HepG2 (cell line): ENCODE data around the gene ZNF444. TPM values are rescaled to one million over a fixed set of nuclear protein-coding genes. Genes with fewer than 3 reads are reported as not detected.

ENCODE experiments used
- ATAD3A ChIP-seq: sonication (generic); formaldehyde crosslinking; IDR thresholded peaks from 2 replicates; pipeline ENCODE4 v1.4.0; 2020; ENCODE audit warnings: missing genetic modification reagents
- DR1 ChIP-seq: sonication (generic); formaldehyde crosslinking; IDR thresholded peaks from 2 replicates; pipeline ENCODE4 v1.8.0; 2021; ENCODE audit warnings: mild to moderate bottlenecking, missing genetic modification reagents, inconsistent platforms
- FOXC1 ChIP-seq: sonication (generic); formaldehyde crosslinking; IDR thresholded peaks from 2 replicates; pipeline ENCODE4 v1.8.0; 2022; ENCODE audit warnings: mild to moderate bottlenecking, missing genetic modification reagents, borderline replicate concordance
- HOXA3 ChIP-seq: sonication (generic); formaldehyde crosslinking; IDR thresholded peaks from 2 replicates; pipeline ENCODE4 v1.5.0; 2020; ENCODE audit warnings: missing genetic modification reagents
- MAF1 ChIP-seq: sonication (generic); formaldehyde crosslinking; IDR thresholded peaks from 2 replicates; pipeline ENCODE4 v1.5.0; 2020; ENCODE audit warnings: missing genetic modification reagents, borderline replicate concordance
- MAZ ChIP-seq, 2 experiments: sonication (generic) in 1 of 2; formaldehyde crosslinking in 1 of 2; IDR thresholded peaks; 2 replicates each; pipeline versions ENCODE4 v1.5.0 to v1.6.1; 2012 to 2020; ENCODE audit warnings: low read depth in 2 of 2, mild to moderate bottlenecking in 2 of 2, borderline replicate concordance in 1 of 2, improper control_type of control experiment in 1 of 2, low read length in 1 of 2, missing genetic modification reagents in 1 of 2, moderate library complexity in 1 of 2
- MED13 ChIP-seq: sonication (generic); formaldehyde crosslinking; IDR thresholded peaks from 2 replicates; pipeline ENCODE4 v1.5.0; 2020; ENCODE audit warnings: missing genetic modification reagents
- MEIS1 ChIP-seq: sonication (generic); formaldehyde crosslinking; IDR thresholded peaks from 2 replicates; pipeline ENCODE4 v1.9.0; 2021; ENCODE audit warnings: mild to moderate bottlenecking, missing genetic modification reagents, moderate library complexity, borderline replicate concordance
- RFXANK ChIP-seq: IDR thresholded peaks from 2 replicates; pipeline ENCODE4 v1.6.1; 2016
- SNAPC2 ChIP-seq: sonication (generic); formaldehyde crosslinking; IDR thresholded peaks from 2 replicates; pipeline ENCODE4 v1.8.1; 2022; ENCODE audit warnings: mild to moderate bottlenecking, missing genetic modification reagents
- SP1 ChIP-seq, 2 experiments: fragments of 450-650 bp in 1 of 2; sonication (generic) in 1 of 2; formaldehyde crosslinking in 1 of 2; IDR thresholded peaks; 2 replicates each; pipeline versions ENCODE4 v1.4.0 to v1.6.1; 2016 to 2020; ENCODE audit warnings: missing genetic modification reagents in 1 of 2
- TAF1 ChIP-seq: sonication (generic); formaldehyde crosslinking; IDR thresholded peaks from 2 replicates; pipeline ENCODE4 v1.4.0; 2020; ENCODE audit warnings: missing genetic modification reagents
- ZNF335 ChIP-seq: sonication (generic); formaldehyde crosslinking; IDR thresholded peaks from 2 replicates; pipeline ENCODE4 v1.4.0; 2020; ENCODE audit warnings: missing genetic modification reagents
- ZNF747 ChIP-seq: sonication (generic); formaldehyde crosslinking; IDR thresholded peaks from 2 replicates; pipeline ENCODE4 v1.8.1; 2023; ENCODE audit warnings: missing genetic modification reagents, mild to moderate bottlenecking, borderline replicate concordance
- polyA plus RNA-seq, 8 experiments: library from polyadenylated mRNA; depleted of rRNA in 3 of 8; stranded (reverse) in 7 of 8; unstranded in 1 of 8; fragments of >200 nt; fragmentation: Illumina TruSeq in 4 of 8; extraction: Trizol in 4 of 8; gene quantifications; 2 replicates each; pipeline versions ENCODE4 v1.2.1 to v1.2.3, GENCODE V29; 2011 to 2016; ENCODE audit warnings: low read depth in 4 of 8, missing spikeins in 1 of 8, mixed read lengths in 1 of 8; ENCODE audit not compliant: insufficient read depth in 1 of 8
- total RNA-seq, 5 experiments: library from RNA; depleted of rRNA; stranded (reverse); fragments of >200 nt; fragmentation: Illumina TruSeq; extraction: Trizol; gene quantifications; 2 replicates each; pipeline ENCODE4 v1.2.3, GENCODE V29; 2016; ENCODE audit warnings: low read depth in 1 of 5
- TF ChIP-seq, protein P1 (sequence below): sonication (generic); formaldehyde crosslinking; IDR thresholded peaks from 2 replicates; pipeline ENCODE4 v1.9.0; 2021; ENCODE audit warnings: missing genetic modification reagents, mild to moderate bottlenecking, borderline replicate concordance
- TF ChIP-seq, protein P2 (sequence below): sonication (generic); formaldehyde crosslinking; IDR thresholded peaks from 2 replicates; pipeline ENCODE4 v1.4.0; 2020; ENCODE audit warnings: missing genetic modification reagents
- TF ChIP-seq, protein P3 (sequence below): sonication (generic); formaldehyde crosslinking; IDR thresholded peaks from 2 replicates; pipeline ENCODE4 v1.5.1; 2020; ENCODE audit warnings: mild to moderate bottlenecking, missing genetic modification reagents, borderline replicate concordance
- TF ChIP-seq, protein P4 (sequence below): sonication (generic); formaldehyde crosslinking; IDR thresholded peaks from 2 replicates; pipeline ENCODE4 v1.5.1; 2020; ENCODE audit warnings: mild to moderate bottlenecking, missing genetic modification reagents, moderate library complexity
- TF ChIP-seq, protein P5 (sequence below): sonication (generic); formaldehyde crosslinking; IDR thresholded peaks from 2 replicates; pipeline ENCODE4 v1.5.0; 2020; ENCODE audit warnings: mild to moderate bottlenecking, missing genetic modification reagents, moderate library complexity

The ZNF444 gene
- total and polyA plus RNA-seq, 2 of the 13 experiments (the other 11 are each of a cell fraction or from before 2014, with no cell fraction given) = 27.4 to 30.3 TPM

DNA sequence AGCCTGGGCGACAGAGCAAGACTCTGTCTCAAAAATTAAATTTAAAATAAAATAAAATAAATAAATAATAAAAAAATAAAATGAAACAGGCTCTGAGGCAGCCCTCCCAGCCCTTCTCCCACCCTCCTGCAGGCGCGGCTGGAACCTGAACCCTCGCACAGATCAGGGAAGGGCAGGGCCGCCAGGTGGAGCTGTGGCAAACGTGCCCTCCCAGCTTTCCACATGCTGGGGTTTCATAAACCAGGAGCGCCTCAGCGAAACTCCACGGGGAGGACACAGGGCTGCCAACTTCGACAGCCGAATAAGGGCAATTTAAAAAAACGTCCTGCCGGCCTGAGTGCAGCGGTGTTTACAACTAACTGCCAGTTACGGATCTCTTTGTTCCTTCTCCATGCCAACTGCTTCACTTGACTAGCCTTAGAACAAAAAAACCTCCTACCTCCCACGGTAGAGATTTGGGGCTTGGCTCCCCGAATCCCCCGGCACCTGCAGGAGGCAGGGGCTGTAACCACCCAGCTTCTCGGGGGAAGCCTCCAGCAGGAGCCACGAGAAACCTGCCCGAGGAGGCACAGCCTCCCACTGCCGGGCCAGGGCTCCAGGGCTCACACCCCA, 35.9 kb upstream of the ZNF444 start (continued):
- TF ChIP-seq SP1 (IDR thresholded peaks at IDR 0.05) (no peak), SP1 (CRISPR knock-in tag; IDR thresholded peaks at IDR 0.05) (no peak), MEIS1 (CRISPR knock-in tag) (no peak), ATAD3A (CRISPR knock-in tag) (no peak), ZNF747 (no peak), MED13 (CRISPR knock-in tag) (no peak), MAF1 (CRISPR knock-in tag) (no peak), DR1 (CRISPR knock-in tag) (no peak), HOXA3 (CRISPR knock-in tag) (peak; percentile 76; the same call in 1 of the 2 replicates), FOXC1 (CRISPR knock-in tag) (no peak; the same call in 1 of the 2 replicates), ZNF335 (CRISPR knock-in tag) (0 out of 2 replicates have a peak, but pooled peaks have one; percentile 34), MAZ (IDR thresholded peaks at IDR 0.05; ENCODE audit: borderline replicate concordance, low read depth, low read length) (no peak), MAZ (CRISPR knock-in tag; IDR thresholded peaks at IDR 0.05; ENCODE audit: low read depth) (no peak; the same call in 1 of the 2 replicates), TAF1 (CRISPR knock-in tag) (no peak), SNAPC2 (CRISPR knock-in tag) (no peak), RFXANK (CRISPR knock-in tag) (no peak)
- TF ChIP-seq, protein P1, sequence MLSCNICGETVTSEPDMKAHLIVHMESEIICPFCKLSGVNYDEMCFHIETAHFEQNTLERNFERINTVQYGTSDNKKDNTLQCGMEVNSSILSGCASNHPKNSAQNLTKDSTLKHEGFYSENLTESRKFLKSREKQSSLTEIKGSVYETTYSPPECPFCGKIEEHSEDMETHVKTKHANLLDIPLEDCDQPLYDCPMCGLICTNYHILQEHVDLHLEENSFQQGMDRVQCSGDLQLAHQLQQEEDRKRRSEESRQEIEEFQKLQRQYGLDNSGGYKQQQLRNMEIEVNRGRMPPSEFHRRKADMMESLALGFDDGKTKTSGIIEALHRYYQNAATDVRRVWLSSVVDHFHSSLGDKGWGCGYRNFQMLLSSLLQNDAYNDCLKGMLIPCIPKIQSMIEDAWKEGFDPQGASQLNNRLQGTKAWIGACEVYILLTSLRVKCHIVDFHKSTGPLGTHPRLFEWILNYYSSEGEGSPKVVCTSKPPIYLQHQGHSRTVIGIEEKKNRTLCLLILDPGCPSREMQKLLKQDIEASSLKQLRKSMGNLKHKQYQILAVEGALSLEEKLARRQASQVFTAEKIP (CRISPR knock-in tag) = no peak
- TF ChIP-seq, protein P2, sequence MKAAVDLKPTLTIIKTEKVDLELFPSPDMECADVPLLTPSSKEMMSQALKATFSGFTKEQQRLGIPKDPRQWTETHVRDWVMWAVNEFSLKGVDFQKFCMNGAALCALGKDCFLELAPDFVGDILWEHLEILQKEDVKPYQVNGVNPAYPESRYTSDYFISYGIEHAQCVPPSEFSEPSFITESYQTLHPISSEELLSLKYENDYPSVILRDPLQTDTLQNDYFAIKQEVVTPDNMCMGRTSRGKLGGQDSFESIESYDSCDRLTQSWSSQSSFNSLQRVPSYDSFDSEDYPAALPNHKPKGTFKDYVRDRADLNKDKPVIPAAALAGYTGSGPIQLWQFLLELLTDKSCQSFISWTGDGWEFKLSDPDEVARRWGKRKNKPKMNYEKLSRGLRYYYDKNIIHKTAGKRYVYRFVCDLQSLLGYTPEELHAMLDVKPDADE (CRISPR knock-in tag) = no peak
- TF ChIP-seq, protein P3, sequence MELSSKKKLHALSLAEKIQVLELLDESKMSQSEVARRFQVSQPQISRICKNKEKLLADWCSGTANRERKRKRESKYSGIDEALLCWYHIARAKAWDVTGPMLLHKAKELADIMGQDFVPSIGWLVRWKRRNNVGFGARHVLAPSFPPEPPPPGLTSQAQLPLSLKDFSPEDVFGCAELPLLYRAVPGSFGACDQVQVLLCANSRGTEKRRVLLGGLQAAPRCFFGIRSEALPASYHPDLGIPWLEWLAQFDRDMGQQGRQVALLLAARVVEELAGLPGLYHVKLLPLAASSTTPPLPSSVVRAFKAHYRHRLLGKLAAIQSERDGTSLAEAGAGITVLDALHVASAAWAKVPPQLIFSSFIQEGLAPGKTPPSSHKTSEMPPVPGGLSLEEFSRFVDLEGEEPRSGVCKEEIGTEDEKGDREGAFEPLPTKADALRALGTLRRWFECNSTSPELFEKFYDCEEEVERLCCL = no peak
- TF ChIP-seq, protein P4, sequence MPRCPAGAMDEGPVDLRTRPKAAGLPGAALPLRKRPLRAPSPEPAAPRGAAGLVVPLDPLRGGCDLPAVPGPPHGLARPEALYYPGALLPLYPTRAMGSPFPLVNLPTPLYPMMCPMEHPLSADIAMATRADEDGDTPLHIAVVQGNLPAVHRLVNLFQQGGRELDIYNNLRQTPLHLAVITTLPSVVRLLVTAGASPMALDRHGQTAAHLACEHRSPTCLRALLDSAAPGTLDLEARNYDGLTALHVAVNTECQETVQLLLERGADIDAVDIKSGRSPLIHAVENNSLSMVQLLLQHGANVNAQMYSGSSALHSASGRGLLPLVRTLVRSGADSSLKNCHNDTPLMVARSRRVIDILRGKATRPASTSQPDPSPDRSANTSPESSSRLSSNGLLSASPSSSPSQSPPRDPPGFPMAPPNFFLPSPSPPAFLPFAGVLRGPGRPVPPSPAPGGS (CRISPR knock-in tag) = no peak
- TF ChIP-seq, protein P5, sequence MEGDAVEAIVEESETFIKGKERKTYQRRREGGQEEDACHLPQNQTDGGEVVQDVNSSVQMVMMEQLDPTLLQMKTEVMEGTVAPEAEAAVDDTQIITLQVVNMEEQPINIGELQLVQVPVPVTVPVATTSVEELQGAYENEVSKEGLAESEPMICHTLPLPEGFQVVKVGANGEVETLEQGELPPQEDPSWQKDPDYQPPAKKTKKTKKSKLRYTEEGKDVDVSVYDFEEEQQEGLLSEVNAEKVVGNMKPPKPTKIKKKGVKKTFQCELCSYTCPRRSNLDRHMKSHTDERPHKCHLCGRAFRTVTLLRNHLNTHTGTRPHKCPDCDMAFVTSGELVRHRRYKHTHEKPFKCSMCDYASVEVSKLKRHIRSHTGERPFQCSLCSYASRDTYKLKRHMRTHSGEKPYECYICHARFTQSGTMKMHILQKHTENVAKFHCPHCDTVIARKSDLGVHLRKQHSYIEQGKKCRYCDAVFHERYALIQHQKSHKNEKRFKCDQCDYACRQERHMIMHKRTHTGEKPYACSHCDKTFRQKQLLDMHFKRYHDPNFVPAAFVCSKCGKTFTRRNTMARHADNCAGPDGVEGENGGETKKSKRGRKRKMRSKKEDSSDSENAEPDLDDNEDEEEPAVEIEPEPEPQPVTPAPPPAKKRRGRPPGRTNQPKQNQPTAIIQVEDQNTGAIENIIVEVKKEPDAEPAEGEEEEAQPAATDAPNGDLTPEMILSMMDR (CRISPR knock-in tag) = peak; percentile 82
